Putamen (tissue), 1 donor: Measurements from ENCODE around the gene NR3C1.

Source experiments
- DNase-seq: peaks from one replicate; pipeline ENCODE4 v3.0.0-alpha.2; 2016; ENCODE audit warnings: low spot score

The NR3C1 gene

GRCh38 chr5:143309661-143310431, 93.6 kb downstream of the NR3C1 start:
- DNase-seq: no peak

- no peak for DNase-seq
These were observed 94.8 kb downstream of the NR3C1 start for GRCh38 chr5:143308731-143309130.

GRCh38 chr5:143306040-143306439, 97.4 kb downstream of the NR3C1 start:
- DNase-seq: no peak

- no peak for DNase-seq
These were observed 98.5 kb downstream of the NR3C1 start for GRCh38 chr5:143304836-143305475.

GRCh38 chr5:143302341-143303045, 101.0 kb downstream of the NR3C1 start:
- DNase-seq: no peak

GRCh38 chr5:143297756-143298155, 105.7 kb downstream of the NR3C1 start:
- DNase-seq: no peak

GRCh38 chr5:143290125-143290524, 113.4 kb downstream of the NR3C1 start:
- no peak for DNase-seq

- DNase-seq: no peak
These were observed 119.0 kb downstream of the NR3C1 start for GRCh38 chr5:143284521-143284920.

- no peak for DNase-seq
These were observed 119.5 kb downstream of the NR3C1 start for GRCh38 chr5:143284002-143284401.

- DNase-seq: no peak
These were observed 122.3 kb downstream of the NR3C1 start for GRCh38 chr5:143281226-143281625.

GRCh38 chr5:143279698-143280097, 123.8 kb downstream of the NR3C1 start:
- no peak for DNase-seq

GRCh38 chr5:143277536-143277935, 126.0 kb downstream of the NR3C1 start:
- DNase-seq: no peak

GRCh38 chr5:143275512-143276363, 127.7 kb downstream of the NR3C1 start:
- no peak for DNase-seq

- DNase-seq: no peak
These were observed 128.5 kb downstream of the NR3C1 start for GRCh38 chr5:143274952-143275351.

GRCh38 chr5:143271431-143271830, 132.1 kb downstream of the NR3C1 start:
- no peak for DNase-seq

- no peak for DNase-seq
These were observed 135.1 kb downstream of the NR3C1 start for GRCh38 chr5:143268388-143268787.

- no peak for DNase-seq
These were observed 136.3 kb downstream of the NR3C1 start for GRCh38 chr5:143267186-143267585.

GRCh38 chr5:143265995-143266394, 137.5 kb downstream of the NR3C1 start:
- DNase-seq: no peak

- no peak for DNase-seq
These were observed 140.1 kb downstream of the NR3C1 start for GRCh38 chr5:143263272-143263810.

- no peak for DNase-seq
These were observed 140.9 kb downstream of the NR3C1 start for GRCh38 chr5:143262393-143263174.
